ENCODE measurements around the gene RPP40. TPM values are rescaled to one million over a fixed set of nuclear protein-coding genes. Genes with fewer than 3 reads are reported as not detected.

RPP40 gene
- 10 to 100 TPM in 3 of 4 donors, 1 to 10 TPM in 1; 5.1 to 16.4 (median 12.2) TPM for total RNA-seq

DNA sequence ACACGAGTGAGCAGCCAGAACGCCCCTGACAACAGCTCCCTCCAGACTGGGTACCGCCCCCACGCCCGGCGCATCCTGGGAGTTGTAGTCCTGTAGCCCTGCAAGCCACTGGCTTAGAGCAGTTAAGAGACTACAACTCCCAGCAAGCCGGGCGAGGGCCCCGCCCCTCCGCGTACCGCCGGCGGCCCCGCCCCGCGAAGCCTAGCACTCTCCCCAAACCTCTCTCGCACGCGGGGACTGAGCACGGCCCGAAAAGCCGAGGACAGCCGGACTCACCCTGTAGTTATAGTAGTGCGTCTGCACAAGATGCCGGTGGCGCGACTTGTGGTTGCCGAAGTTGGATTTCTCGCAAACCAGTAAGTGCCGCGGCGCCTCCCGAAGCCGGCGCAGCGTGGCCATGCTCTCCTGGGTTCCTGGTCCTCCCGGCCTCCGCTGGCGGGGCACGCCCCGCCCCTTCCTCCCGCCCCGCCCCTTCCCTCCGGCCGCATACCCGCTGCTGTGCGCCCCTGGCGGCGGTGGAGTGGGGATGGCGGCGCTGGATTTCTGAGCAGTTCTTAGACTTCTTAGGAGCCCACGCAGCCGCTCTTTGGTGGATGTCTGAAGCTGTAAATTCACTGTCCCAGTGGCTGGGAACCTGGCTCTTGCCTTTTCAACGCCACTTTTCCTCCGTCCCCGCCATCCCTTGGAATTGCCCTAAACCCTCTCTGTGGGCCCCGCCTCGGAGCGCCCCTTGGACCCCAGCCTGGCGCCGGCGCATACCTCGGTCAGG is at the start of gene RPP40:
Gene RPP40 (minus strand): TSS at position 434 of the 769 bp plus-strand sequence. CDS start 35 bp downstream, at position 399.
- ATAC-seq (peak; percentile 99), DNase-seq (peak; percentile 93 to 95)
- in situ Hi-C loops (cut with MboI; ENCODE audit: low sequenced_read_pairs in 4 of 4) = no loop called here
- TF ChIP-seq POLR2A (IDR thresholded peaks at IDR 0.05) = peak in 1 of 2 donors; percentile 38
- peak; percentile 72 to 97 (median 82) for TF ChIP-seq CTCF (IDR thresholded peaks at IDR 0.05 in 4 of 5, conservative IDR thresholded peaks at IDR 0.05 in 1 of 5)
- H3K27ac ChIP-seq = peak within 1 kb of the TSS; percentile 87 to 90 (median 88)
- intact Hi-C loops (cut with DNase I; ENCODE audit: low total_unique reads) = loop anchor here (1.0 to 5.0 kb wide), 4 partner anchors 22 to 651 kb away; partner anchors contain the start of gene CDYL
- H3K36me3 ChIP-seq = peaks cover 0 to 18% of the 10 kb centered on the region in 2 donors
- no peaks in the 10 kb centered on the region for H3K9me3 ChIP-seq
- peak within 1 kb of the TSS; percentile 67 to 83 (median 76) for H3K4me3 ChIP-seq
- H3K27me3 ChIP-seq = no peaks in the 10 kb centered on the region
- H3K4me1 ChIP-seq = peaks cover 5 to 7% of the 10 kb centered on the region in 2 donors

GRCh38 chr6:5053038-5053437 is 49.2 kb upstream of the RPP40 start:
- no peak for DNase-seq
- ATAC-seq = no peak
- intact Hi-C loops (cut with DNase I; ENCODE audit: low total_unique reads) (no loop called here), in situ Hi-C loops (cut with MboI; ENCODE audit: low sequenced_read_pairs in 4 of 4) (no loop called here)
- H3K9me3 ChIP-seq = no peaks in the 10 kb centered on the region
- no peaks in the 10 kb centered on the region for H3K4me1 ChIP-seq
- H3K27me3 ChIP-seq = no peaks in the 10 kb centered on the region
- H3K27ac ChIP-seq = no peak overlapping the region
- TF ChIP-seq POLR2A (IDR thresholded peaks at IDR 0.05) = no peak
- TF ChIP-seq CTCF (IDR thresholded peaks at IDR 0.05 in 4 of 5, conservative IDR thresholded peaks at IDR 0.05 in 1 of 5) = no peak
- no peaks in the 10 kb centered on the region for H3K36me3 ChIP-seq
- H3K4me3 ChIP-seq = no peak overlapping the region

DNA sequence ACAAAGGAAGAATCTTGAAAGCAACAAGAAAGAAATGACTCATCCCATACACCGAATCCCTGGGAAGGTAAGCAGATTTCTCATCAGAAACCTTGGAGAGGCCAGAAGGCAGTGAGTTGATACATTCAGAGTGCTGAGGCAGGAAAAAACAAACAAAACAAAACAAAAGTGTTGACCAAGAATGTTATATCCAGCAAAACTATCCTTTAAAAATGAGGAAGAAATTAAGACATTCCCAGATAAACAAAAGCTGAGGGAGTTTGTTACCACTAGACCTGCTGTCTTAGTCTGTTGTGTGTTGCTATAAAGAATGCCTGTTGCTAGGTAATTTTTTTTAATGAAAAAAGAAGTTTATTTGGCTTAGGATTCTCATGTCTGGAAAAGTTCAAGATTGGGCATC is 47.6 kb upstream of the RPP40 start:
- intact Hi-C loops (cut with DNase I; ENCODE audit: low total_unique reads) (no loop called here), in situ Hi-C loops (cut with MboI; ENCODE audit: low sequenced_read_pairs in 4 of 4) (no loop called here)
- Histone ChIP-seq H3K4me1 (no peaks in the 10 kb centered on the region), H3K4me3 (no peak overlapping the region), H3K9me3 (no peaks in the 10 kb centered on the region), H3K27ac (no peak overlapping the region), H3K36me3 (no peaks in the 10 kb centered on the region), H3K27me3 (no peaks in the 10 kb centered on the region)
- DNase-seq (no peak), ATAC-seq (no peak)
- TF ChIP-seq POLR2A (IDR thresholded peaks at IDR 0.05) (no peak), CTCF (IDR thresholded peaks at IDR 0.05 in 4 of 5, conservative IDR thresholded peaks at IDR 0.05 in 1 of 5) (no peak)

- DNase-seq (no peak), ATAC-seq (no peak)
- intact Hi-C loops (cut with DNase I; ENCODE audit: low total_unique reads) = no loop called here
- in situ Hi-C loops (cut with MboI; ENCODE audit: low sequenced_read_pairs in 4 of 4) = no loop called here
- Histone ChIP-seq H3K36me3 (no peaks in the 10 kb centered on the region), H3K9me3 (no peaks in the 10 kb centered on the region), H3K27me3 (no peaks in the 10 kb centered on the region), H3K27ac (no peak overlapping the region), H3K4me3 (no peak overlapping the region), H3K4me1 (no peaks in the 10 kb centered on the region)
- TF ChIP-seq POLR2A (IDR thresholded peaks at IDR 0.05) = no peak
- no peak for TF ChIP-seq CTCF (IDR thresholded peaks at IDR 0.05 in 4 of 5, conservative IDR thresholded peaks at IDR 0.05 in 1 of 5)
These were observed 46.2 kb upstream of the RPP40 start for GRCh38 chr6:5050009-5050408.

Measured in gastrocnemius medialis (tissue), 4 donors.